HepG2 (cell line): ENCODE results near the gene RHBDD1. TPM values are rescaled to one million over a fixed set of nuclear protein-coding genes. Genes with fewer than 3 reads are reported as not detected.

Experiments used
- ATAC-seq: fragments of 200-7000 bp; cut with Tn5 transposase; 3 replicates; pipeline ENCODE4 v1.9.1; 2020; ENCODE audit warnings: mild to moderate bottlenecking, moderate library complexity
- BruUV-seq: library from RNA; stranded (reverse); fragments of 400-500 nt; replicated peaks from 2 replicates; lab custom pipeline; 2021; lab: Mats Ljungman, UMichigan
- CTCF ChIA-PET: fragments of 300-600 bp; formaldehyde crosslinking; extraction: SDS; loops from one replicate; lab custom pipeline; 2021; ENCODE audit warnings: low total read pairs, inconsistent platforms, low intra/inter-chr PET ratio; lab: Yijun Ruan, JAX
- POLR2A ChIA-PET: fragments of 350-600 bp; sonication (Branson Sonifier 250); formaldehyde crosslinking; loops from one replicate; lab custom pipeline; 2020; ENCODE audit warnings: antibody characterized with exemption, inconsistent platforms; lab: Yijun Ruan, JAX
- DNase-seq: peaks from one replicate; pipeline ENCODE4 v3.0.0-alpha.2; 2015; ENCODE audit warnings: low spot score
- FAIRE-seq: peaks from 3 replicates; lab custom pipeline; 2011; peaks lifted over from hg19 to GRCh38; lab: Jason Lieb, UNC
- H2AFZ ChIP-seq: one replicate; pipeline ENCODE4 v1.6.1; 2011; ENCODE audit warnings: low read length, inconsistent platforms
- H3K27ac ChIP-seq: fragments of 300-600 bp; 3 replicates; pipeline ENCODE4 v1.8.0; 2011; ENCODE audit warnings: mixed run types, mild to moderate bottlenecking, mixed read lengths, low read length, inconsistent platforms; ENCODE audit not compliant: insufficient read depth; ENCODE audit errors: extremely low read length
- H3K27me3 ChIP-seq, 2 experiments: fragments of 200-600 bp in 1 of 2; 2 replicates in 1 of 2; 3 replicates in 1 of 2; pipeline versions ENCODE4 v1.6.0 to v1.8.0; 2011; ENCODE audit warnings: low read length in 2 of 2, mild to moderate bottlenecking in 2 of 2, moderate library complexity in 2 of 2, inconsistent platforms in 1 of 2; ENCODE audit not compliant: insufficient read depth in 2 of 2, control insufficient read depth in 1 of 2
- H3K36me3 ChIP-seq, 2 experiments: fragments of 200-600 bp in 1 of 2; replicated peaks in 1 of 2; 2 replicates in 1 of 2; 3 replicates in 1 of 2; pipeline versions ENCODE4 v1.5.1 to v1.8.0; 2011; ENCODE audit warnings: low read length in 2 of 2, inconsistent platforms in 1 of 2; ENCODE audit not compliant: insufficient read depth in 2 of 2, control insufficient read depth in 1 of 2
- H3K4me1 ChIP-seq: 2 replicates; pipeline ENCODE4 v1.5.1; 2012; ENCODE audit warnings: low read length, inconsistent platforms; ENCODE audit not compliant: insufficient read depth
- H3K4me2 ChIP-seq: 2 replicates; pipeline ENCODE4 v1.6.0; 2011; ENCODE audit warnings: low read depth, low read length, inconsistent platforms
- H3K4me3 ChIP-seq, 3 experiments: fragments of 200-600 bp in 1 of 3; sonication (generic), shearing (Covaris generic) in 1 of 3; replicated peaks in 1 of 3; 2 replicates each; pipeline ENCODE4 v1.5.1; 2011 to 2016; ENCODE audit warnings: low read length in 3 of 3, inconsistent platforms in 2 of 3, low read depth in 2 of 3, mild to moderate bottlenecking in 2 of 3, control low read depth in 1 of 3, mixed read lengths in 1 of 3; ENCODE audit not compliant: insufficient read depth in 1 of 3
- H3K79me2 ChIP-seq: one replicate; pipeline ENCODE4 v1.6.1; 2011; ENCODE audit warnings: low read length, inconsistent platforms; ENCODE audit not compliant: insufficient read depth
- H3K9ac ChIP-seq: 2 replicates; pipeline ENCODE4 v1.6.0; 2011; ENCODE audit warnings: mild to moderate bottlenecking, low read depth, low read length, inconsistent platforms; ENCODE audit not compliant: insufficient read depth
- H3K9me3 ChIP-seq: 2 replicates; pipeline ENCODE4 v1.5.1; 2012; ENCODE audit warnings: mild to moderate bottlenecking, low read length
- H4K20me1 ChIP-seq: 2 replicates; pipeline ENCODE4 v1.6.0; 2011; ENCODE audit warnings: inconsistent platforms, mild to moderate bottlenecking, low read length, moderate library complexity; ENCODE audit not compliant: insufficient read depth
- AGO2 ChIP-seq: fragments of 200-400 bp; formaldehyde crosslinking; optimal IDR thresholded peaks from 2 replicates; pipeline ENCODE3; 2017; ENCODE audit warnings: mild to moderate bottlenecking, low read depth, low read length, moderate library complexity
- CBX2 ChIP-seq, 2 experiments: fragments of 200-600 bp in 1 of 2; sonication (generic); formaldehyde crosslinking in 1 of 2; IDR thresholded peaks; 2 replicates each; pipeline versions ENCODE4 v1.7.0 to v1.8.1; 2018 to 2022; ENCODE audit warnings: low read depth in 2 of 2, low read length in 1 of 2, mild to moderate bottlenecking in 1 of 2, missing genetic modification reagents in 1 of 2
- FOXK1 ChIP-seq: sonication (generic); formaldehyde crosslinking; IDR thresholded peaks from 2 replicates; pipeline ENCODE4 v1.4.0; 2020; ENCODE audit warnings: low read depth, missing genetic modification reagents, borderline replicate concordance
- FOXO1 ChIP-seq: sonication (generic); formaldehyde crosslinking; IDR thresholded peaks from 2 replicates; pipeline ENCODE4 v1.4.0; 2020; ENCODE audit warnings: missing genetic modification reagents
- GATA4 ChIP-seq: sonication (generic); IDR thresholded peaks from 2 replicates; pipeline ENCODE4 v1.6.1; 2016; ENCODE audit warnings: antibody characterized with exemption, low read depth, borderline replicate concordance
- HDAC2 ChIP-seq: sonication (generic); formaldehyde crosslinking; IDR thresholded peaks from 2 replicates; pipeline ENCODE4 v1.4.0; 2020; ENCODE audit warnings: missing genetic modification reagents
- NR2F1 ChIP-seq, 2 experiments: fragments of 450-650 bp in 1 of 2; formaldehyde crosslinking in 1 of 2; IDR thresholded peaks; 2 replicates each; pipeline versions ENCODE4 v1.5.0 to v1.6.1; 2016 to 2020; ENCODE audit warnings: mild to moderate bottlenecking in 1 of 2, missing compliant biosample characterization in 1 of 2, missing genetic modification reagents in 1 of 2, moderate library complexity in 1 of 2
- PCBP2 ChIP-seq: fragments of 200-400 bp; formaldehyde crosslinking; optimal IDR thresholded peaks from 2 replicates; pipeline ENCODE3; 2018; ENCODE audit warnings: low read length, low read depth; ENCODE audit not compliant: poor library complexity, severe bottlenecking
- ZBTB49 ChIP-seq: sonication (generic); formaldehyde crosslinking; IDR thresholded peaks from 2 replicates; pipeline ENCODE4 v1.4.0; 2020; ENCODE audit warnings: missing genetic modification reagents, borderline replicate concordance
- ZFP91 ChIP-seq: sonication (generic); formaldehyde crosslinking; IDR thresholded peaks from 2 replicates; pipeline ENCODE4 v1.9.0; 2022; ENCODE audit warnings: missing genetic modification reagents, mild to moderate bottlenecking, borderline replicate concordance
- ZNF501 ChIP-seq: sonication (generic); formaldehyde crosslinking; IDR thresholded peaks from 2 replicates; pipeline ENCODE4 v1.5.1; 2020; ENCODE audit warnings: mild to moderate bottlenecking, moderate library complexity, missing genetic modification reagents
- ZNF546 ChIP-seq: sonication (generic); formaldehyde crosslinking; conservative IDR thresholded peaks from 2 replicates; pipeline ENCODE4 v1.8.1; 2023; ENCODE audit warnings: mild to moderate bottlenecking, missing genetic modification reagents
- ZNF737 ChIP-seq: sonication (generic); formaldehyde crosslinking; IDR thresholded peaks from 2 replicates; pipeline ENCODE4 v1.5.0; 2020; ENCODE audit warnings: missing genetic modification reagents, mild to moderate bottlenecking, borderline replicate concordance
- ZNF850 ChIP-seq: sonication (generic); formaldehyde crosslinking; conservative IDR thresholded peaks from 2 replicates; pipeline ENCODE4 v1.9.0; 2021; ENCODE audit warnings: mild to moderate bottlenecking, missing genetic modification reagents
- whole genome bisulfite sequencing: methylation state at CpG from one replicate; pipeline ENCODE4 v1.1.6; 2017; ENCODE audit warnings: low lambda C conversion rate; 5-methylcytosine and 5-hydroxymethylcytosine counted together
- in situ Hi-C: cut with HindIII; loops from 2 replicates; pipeline ENCODE4 v1.10.0; 2017; ENCODE audit warnings: low pct_unique_long_range_greater_than_20kb; ENCODE audit not compliant: extremely low pct_ligation_motif_present
- intact Hi-C: fragments of 100-400 bp; cut with micrococcal nuclease; formaldehyde crosslinking; loops from one replicate; pipeline ENCODE4 v1.10.0; 2022; ENCODE audit not compliant: unreplicated experiment
- polyA plus RNA-seq, 8 experiments: library from polyadenylated mRNA; depleted of rRNA in 3 of 8; stranded (reverse) in 7 of 8; unstranded in 1 of 8; fragments of >200 nt; fragmentation: Illumina TruSeq in 4 of 8; extraction: Trizol in 4 of 8; gene quantifications; 2 replicates each; pipeline versions ENCODE4 v1.2.1 to v1.2.3, GENCODE V29; 2011 to 2016; ENCODE audit warnings: low read depth in 4 of 8, missing spikeins in 1 of 8, mixed read lengths in 1 of 8; ENCODE audit not compliant: insufficient read depth in 1 of 8
- total RNA-seq, 5 experiments: library from RNA; depleted of rRNA; stranded (reverse); fragments of >200 nt; fragmentation: Illumina TruSeq; extraction: Trizol; gene quantifications; 2 replicates each; pipeline ENCODE4 v1.2.3, GENCODE V29; 2016; ENCODE audit warnings: low read depth in 1 of 5
- TF ChIP-seq, protein P1 (sequence below): sonication (generic); formaldehyde crosslinking; IDR thresholded peaks from 2 replicates; pipeline ENCODE4 v1.4.0; 2020; ENCODE audit warnings: missing genetic modification reagents

RHBDD1 gene
- total and polyA plus RNA-seq, 2 of the 13 experiments (the other 11 are each of a cell fraction or from before 2014, with no cell fraction given) = 8.2 to 9.5 TPM

GRCh38 chr2:226839951-226840350, 4.1 kb downstream of the RHBDD1 start:
- Histone ChIP-seq H4K20me1 (no peaks in the 10 kb centered on the region), H3K27me3 (no peaks in the 10 kb centered on the region), H3K27ac (no peak overlapping the region), H3K9me3 (no peaks in the 10 kb centered on the region), H3K4me1 (peaks cover 36% of the 10 kb centered on the region), H2AFZ (no peak overlapping the region), H3K79me2 (no peaks in the 10 kb centered on the region), H3K4me3 (no peak overlapping the region), H3K9ac (no peak overlapping the region), H3K36me3 (no peaks in the 10 kb centered on the region), H3K4me2 (no peak overlapping the region)
- POLR2A ChIA-PET = no interaction called here
- DNase-seq (no peak), FAIRE-seq (no peak), ATAC-seq (no peak)
- CTCF ChIA-PET = no interaction called here
- 90% methylated on average over 2 of the region's 2 CpGs for WGBS
- in situ Hi-C loops (no loop called here), intact Hi-C loops (no loop called here)
- no TSS peak for BruUV-seq
- TF ChIP-seq, protein P1, sequence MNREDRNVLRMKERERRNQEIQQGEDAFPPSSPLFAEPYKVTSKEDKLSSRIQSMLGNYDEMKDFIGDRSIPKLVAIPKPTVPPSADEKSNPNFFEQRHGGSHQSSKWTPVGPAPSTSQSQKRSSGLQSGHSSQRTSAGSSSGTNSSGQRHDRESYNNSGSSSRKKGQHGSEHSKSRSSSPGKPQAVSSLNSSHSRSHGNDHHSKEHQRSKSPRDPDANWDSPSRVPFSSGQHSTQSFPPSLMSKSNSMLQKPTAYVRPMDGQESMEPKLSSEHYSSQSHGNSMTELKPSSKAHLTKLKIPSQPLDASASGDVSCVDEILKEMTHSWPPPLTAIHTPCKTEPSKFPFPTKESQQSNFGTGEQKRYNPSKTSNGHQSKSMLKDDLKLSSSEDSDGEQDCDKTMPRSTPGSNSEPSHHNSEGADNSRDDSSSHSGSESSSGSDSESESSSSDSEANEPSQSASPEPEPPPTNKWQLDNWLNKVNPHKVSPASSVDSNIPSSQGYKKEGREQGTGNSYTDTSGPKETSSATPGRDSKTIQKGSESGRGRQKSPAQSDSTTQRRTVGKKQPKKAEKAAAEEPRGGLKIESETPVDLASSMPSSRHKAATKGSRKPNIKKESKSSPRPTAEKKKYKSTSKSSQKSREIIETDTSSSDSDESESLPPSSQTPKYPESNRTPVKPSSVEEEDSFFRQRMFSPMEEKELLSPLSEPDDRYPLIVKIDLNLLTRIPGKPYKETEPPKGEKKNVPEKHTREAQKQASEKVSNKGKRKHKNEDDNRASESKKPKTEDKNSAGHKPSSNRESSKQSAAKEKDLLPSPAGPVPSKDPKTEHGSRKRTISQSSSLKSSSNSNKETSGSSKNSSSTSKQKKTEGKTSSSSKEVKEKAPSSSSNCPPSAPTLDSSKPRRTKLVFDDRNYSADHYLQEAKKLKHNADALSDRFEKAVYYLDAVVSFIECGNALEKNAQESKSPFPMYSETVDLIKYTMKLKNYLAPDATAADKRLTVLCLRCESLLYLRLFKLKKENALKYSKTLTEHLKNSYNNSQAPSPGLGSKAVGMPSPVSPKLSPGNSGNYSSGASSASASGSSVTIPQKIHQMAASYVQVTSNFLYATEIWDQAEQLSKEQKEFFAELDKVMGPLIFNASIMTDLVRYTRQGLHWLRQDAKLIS (CRISPR knock-in tag) = no peak
- TF ChIP-seq FOXO1 (no peak), HDAC2 (CRISPR knock-in tag) (no peak), ZNF501 (CRISPR knock-in tag) (no peak), PCBP2 (no peak), ZBTB49 (CRISPR knock-in tag) (no peak), CBX2 (IDR thresholded peaks at IDR 0.05; ENCODE audit: low read depth, low read length) (no peak), CBX2 (CRISPR knock-in tag; IDR thresholded peaks at IDR 0.05; ENCODE audit: low read depth) (no peak), AGO2 (no peak), ZNF737 (no peak), ZFP91 (CRISPR knock-in tag) (no peak), ZNF546 (CRISPR knock-in tag) (no peak), ZNF850 (CRISPR knock-in tag) (no peak), GATA4 (no peak), FOXK1 (CRISPR knock-in tag) (no peak), NR2F1 (CRISPR knock-in tag; IDR thresholded peaks at IDR 0.05) (no peak)
